ENCODE data around the gene ADGRG6. TPM values are rescaled to one million over a fixed set of nuclear protein-coding genes. Genes with fewer than 3 reads are reported as not detected.

The ADGRG6 gene
- total RNA-seq, 1 experiment from 2014 or later = 5.3 TPM

- CTCF ChIA-PET = no interaction called here
- Mint-ChIP-seq H3K36me3 (no peaks in the 10 kb centered on the region), H3K9me3 (peaks cover 7% of the 10 kb centered on the region), H3K4me3 (no peak overlapping the region), H3K27ac (no peak overlapping the region), H3K4me1 (peaks cover 22% of the 10 kb centered on the region), H3K27me3 (ENCODE audit: low read depth) (no peaks in the 10 kb centered on the region)
- TF ChIP-seq FOXP1 (CRISPR knock-in tag; IDR thresholded peaks at IDR 0.05; ENCODE audit: borderline replicate concordance) (no peak), ZNF671 (CRISPR knock-in tag; IDR thresholded peaks at IDR 0.05) (no peak), ESRRA (CRISPR knock-in tag; IDR thresholded peaks at IDR 0.05; ENCODE audit: borderline replicate concordance) (no peak), ELF4 (CRISPR knock-in tag; IDR thresholded peaks at IDR 0.05; ENCODE audit: low read depth) (no peak), ATF1 (CRISPR knock-in tag; IDR thresholded peaks at IDR 0.05) (no peak), ZNF263 (CRISPR knock-in tag; IDR thresholded peaks at IDR 0.05; ENCODE audit: low read depth) (no peak), CREB1 (CRISPR knock-in tag; IDR thresholded peaks at IDR 0.05) (no peak), MAX (CRISPR knock-in tag; IDR thresholded peaks at IDR 0.05) (no peak), NR1H2 (CRISPR knock-in tag; IDR thresholded peaks at IDR 0.05) (no peak), MYBL2 (CRISPR knock-in tag; IDR thresholded peaks at IDR 0.05) (no peak), ZSCAN18 (CRISPR knock-in tag; IDR thresholded peaks at IDR 0.05) (no peak)
- TF ChIP-seq, protein P1, sequence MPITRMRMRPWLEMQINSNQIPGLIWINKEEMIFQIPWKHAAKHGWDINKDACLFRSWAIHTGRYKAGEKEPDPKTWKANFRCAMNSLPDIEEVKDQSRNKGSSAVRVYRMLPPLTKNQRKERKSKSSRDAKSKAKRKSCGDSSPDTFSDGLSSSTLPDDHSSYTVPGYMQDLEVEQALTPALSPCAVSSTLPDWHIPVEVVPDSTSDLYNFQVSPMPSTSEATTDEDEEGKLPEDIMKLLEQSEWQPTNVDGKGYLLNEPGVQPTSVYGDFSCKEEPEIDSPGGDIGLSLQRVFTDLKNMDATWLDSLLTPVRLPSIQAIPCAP (CRISPR knock-in tag; IDR thresholded peaks at IDR 0.05) = no peak
- TF ChIP-seq, protein P2, sequence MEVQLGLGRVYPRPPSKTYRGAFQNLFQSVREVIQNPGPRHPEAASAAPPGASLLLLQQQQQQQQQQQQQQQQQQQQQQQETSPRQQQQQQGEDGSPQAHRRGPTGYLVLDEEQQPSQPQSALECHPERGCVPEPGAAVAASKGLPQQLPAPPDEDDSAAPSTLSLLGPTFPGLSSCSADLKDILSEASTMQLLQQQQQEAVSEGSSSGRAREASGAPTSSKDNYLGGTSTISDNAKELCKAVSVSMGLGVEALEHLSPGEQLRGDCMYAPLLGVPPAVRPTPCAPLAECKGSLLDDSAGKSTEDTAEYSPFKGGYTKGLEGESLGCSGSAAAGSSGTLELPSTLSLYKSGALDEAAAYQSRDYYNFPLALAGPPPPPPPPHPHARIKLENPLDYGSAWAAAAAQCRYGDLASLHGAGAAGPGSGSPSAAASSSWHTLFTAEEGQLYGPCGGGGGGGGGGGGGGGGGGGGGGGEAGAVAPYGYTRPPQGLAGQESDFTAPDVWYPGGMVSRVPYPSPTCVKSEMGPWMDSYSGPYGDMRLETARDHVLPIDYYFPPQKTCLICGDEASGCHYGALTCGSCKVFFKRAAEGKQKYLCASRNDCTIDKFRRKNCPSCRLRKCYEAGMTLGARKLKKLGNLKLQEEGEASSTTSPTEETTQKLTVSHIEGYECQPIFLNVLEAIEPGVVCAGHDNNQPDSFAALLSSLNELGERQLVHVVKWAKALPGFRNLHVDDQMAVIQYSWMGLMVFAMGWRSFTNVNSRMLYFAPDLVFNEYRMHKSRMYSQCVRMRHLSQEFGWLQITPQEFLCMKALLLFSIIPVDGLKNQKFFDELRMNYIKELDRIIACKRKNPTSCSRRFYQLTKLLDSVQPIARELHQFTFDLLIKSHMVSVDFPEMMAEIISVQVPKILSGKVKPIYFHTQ (CRISPR knock-in tag; IDR thresholded peaks at IDR 0.05) = no peak
- TF ChIP-seq, protein P3, sequence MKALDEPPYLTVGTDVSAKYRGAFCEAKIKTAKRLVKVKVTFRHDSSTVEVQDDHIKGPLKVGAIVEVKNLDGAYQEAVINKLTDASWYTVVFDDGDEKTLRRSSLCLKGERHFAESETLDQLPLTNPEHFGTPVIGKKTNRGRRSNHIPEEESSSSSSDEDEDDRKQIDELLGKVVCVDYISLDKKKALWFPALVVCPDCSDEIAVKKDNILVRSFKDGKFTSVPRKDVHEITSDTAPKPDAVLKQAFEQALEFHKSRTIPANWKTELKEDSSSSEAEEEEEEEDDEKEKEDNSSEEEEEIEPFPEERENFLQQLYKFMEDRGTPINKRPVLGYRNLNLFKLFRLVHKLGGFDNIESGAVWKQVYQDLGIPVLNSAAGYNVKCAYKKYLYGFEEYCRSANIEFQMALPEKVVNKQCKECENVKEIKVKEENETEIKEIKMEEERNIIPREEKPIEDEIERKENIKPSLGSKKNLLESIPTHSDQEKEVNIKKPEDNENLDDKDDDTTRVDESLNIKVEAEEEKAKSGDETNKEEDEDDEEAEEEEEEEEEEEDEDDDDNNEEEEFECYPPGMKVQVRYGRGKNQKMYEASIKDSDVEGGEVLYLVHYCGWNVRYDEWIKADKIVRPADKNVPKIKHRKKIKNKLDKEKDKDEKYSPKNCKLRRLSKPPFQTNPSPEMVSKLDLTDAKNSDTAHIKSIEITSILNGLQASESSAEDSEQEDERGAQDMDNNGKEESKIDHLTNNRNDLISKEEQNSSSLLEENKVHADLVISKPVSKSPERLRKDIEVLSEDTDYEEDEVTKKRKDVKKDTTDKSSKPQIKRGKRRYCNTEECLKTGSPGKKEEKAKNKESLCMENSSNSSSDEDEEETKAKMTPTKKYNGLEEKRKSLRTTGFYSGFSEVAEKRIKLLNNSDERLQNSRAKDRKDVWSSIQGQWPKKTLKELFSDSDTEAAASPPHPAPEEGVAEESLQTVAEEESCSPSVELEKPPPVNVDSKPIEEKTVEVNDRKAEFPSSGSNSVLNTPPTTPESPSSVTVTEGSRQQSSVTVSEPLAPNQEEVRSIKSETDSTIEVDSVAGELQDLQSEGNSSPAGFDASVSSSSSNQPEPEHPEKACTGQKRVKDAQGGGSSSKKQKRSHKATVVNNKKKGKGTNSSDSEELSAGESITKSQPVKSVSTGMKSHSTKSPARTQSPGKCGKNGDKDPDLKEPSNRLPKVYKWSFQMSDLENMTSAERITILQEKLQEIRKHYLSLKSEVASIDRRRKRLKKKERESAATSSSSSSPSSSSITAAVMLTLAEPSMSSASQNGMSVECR (CRISPR knock-in tag; IDR thresholded peaks at IDR 0.05; ENCODE audit: borderline replicate concordance) = no peak
- TF ChIP-seq, protein P4, sequence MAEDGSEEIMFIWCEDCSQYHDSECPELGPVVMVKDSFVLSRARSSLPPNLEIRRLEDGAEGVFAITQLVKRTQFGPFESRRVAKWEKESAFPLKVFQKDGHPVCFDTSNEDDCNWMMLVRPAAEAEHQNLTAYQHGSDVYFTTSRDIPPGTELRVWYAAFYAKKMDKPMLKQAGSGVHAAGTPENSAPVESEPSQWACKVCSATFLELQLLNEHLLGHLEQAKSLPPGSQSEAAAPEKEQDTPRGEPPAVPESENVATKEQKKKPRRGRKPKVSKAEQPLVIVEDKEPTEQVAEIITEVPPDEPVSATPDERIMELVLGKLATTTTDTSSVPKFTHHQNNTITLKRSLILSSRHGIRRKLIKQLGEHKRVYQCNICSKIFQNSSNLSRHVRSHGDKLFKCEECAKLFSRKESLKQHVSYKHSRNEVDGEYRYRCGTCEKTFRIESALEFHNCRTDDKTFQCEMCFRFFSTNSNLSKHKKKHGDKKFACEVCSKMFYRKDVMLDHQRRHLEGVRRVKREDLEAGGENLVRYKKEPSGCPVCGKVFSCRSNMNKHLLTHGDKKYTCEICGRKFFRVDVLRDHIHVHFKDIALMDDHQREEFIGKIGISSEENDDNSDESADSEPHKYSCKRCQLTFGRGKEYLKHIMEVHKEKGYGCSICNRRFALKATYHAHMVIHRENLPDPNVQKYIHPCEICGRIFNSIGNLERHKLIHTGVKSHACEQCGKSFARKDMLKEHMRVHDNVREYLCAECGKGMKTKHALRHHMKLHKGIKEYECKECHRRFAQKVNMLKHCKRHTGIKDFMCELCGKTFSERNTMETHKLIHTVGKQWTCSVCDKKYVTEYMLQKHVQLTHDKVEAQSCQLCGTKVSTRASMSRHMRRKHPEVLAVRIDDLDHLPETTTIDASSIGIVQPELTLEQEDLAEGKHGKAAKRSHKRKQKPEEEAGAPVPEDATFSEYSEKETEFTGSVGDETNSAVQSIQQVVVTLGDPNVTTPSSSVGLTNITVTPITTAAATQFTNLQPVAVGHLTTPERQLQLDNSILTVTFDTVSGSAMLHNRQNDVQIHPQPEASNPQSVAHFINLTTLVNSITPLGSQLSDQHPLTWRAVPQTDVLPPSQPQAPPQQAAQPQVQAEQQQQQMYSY (CRISPR knock-in tag; IDR thresholded peaks at IDR 0.05) = no peak
- DNase-seq (ENCODE audit: low spot score) (no peak), ATAC-seq (no peak)
- POLR2A ChIA-PET = no interaction called here
Observed at GRCh38 chr6:142343938-142344337, 42.1 kb downstream of the ADGRG6 start.
